Ishikawa (cell line): Measurements from ENCODE around the gene KCNK15.

Experiments used
- CEBPB ChIP-seq: IDR thresholded peaks from 2 replicates; pipeline ENCODE4 v1.6.1; 2012
- CREB1 ChIP-seq: IDR thresholded peaks from 2 replicates; pipeline ENCODE4 v1.6.1; 2012; ENCODE audit warnings: low read depth
- EGR1 ChIP-seq: IDR thresholded peaks from 2 replicates; pipeline ENCODE4 v1.6.1; 2012
- EP300 ChIP-seq: IDR thresholded peaks from 2 replicates; pipeline ENCODE4 v1.6.1; 2012; ENCODE audit warnings: borderline replicate concordance
- FOXM1 ChIP-seq: IDR thresholded peaks from 2 replicates; pipeline ENCODE4 v1.6.1; 2012; ENCODE audit warnings: low read depth, borderline replicate concordance
- MAX ChIP-seq: IDR thresholded peaks from 2 replicates; pipeline ENCODE4 v1.6.1; 2012
- NFIC ChIP-seq: IDR thresholded peaks from 2 replicates; pipeline ENCODE4 v1.6.1; 2012
- RAD21 ChIP-seq: IDR thresholded peaks from 2 replicates; pipeline ENCODE4 v1.6.1; 2012; ENCODE audit warnings: low read depth
- REST ChIP-seq: IDR thresholded peaks from 2 replicates; pipeline ENCODE4 v1.6.1; 2012; ENCODE audit warnings: low read depth, mild to moderate bottlenecking
- TAF1 ChIP-seq: IDR thresholded peaks from 2 replicates; pipeline ENCODE4 v1.6.1; 2012; ENCODE audit warnings: low read depth, mild to moderate bottlenecking
- TCF12 ChIP-seq: IDR thresholded peaks from 2 replicates; pipeline ENCODE4 v1.6.1; 2012; ENCODE audit warnings: low read depth
- TEAD4 ChIP-seq: IDR thresholded peaks from 2 replicates; pipeline ENCODE4 v1.6.1; 2012
- USF1 ChIP-seq: IDR thresholded peaks from 2 replicates; pipeline ENCODE4 v1.6.1; 2012
- YY1 ChIP-seq: IDR thresholded peaks from 2 replicates; pipeline ENCODE4 v1.6.1; 2012; ENCODE audit warnings: low read depth
- ZBTB7A ChIP-seq: IDR thresholded peaks from 2 replicates; pipeline ENCODE4 v1.6.1; 2012; ENCODE audit warnings: low read depth

The KCNK15 gene

GRCh38 chr20:44709380-44709779, 36.3 kb upstream of the KCNK15 start:
- TF ChIP-seq CEBPB: no peak
- TF ChIP-seq EP300: no peak
- TF ChIP-seq YY1: no peak
- TF ChIP-seq CREB1: no peak
- no peak for TF ChIP-seq EGR1
- no peak for TF ChIP-seq REST
- TF ChIP-seq NFIC: no peak
- TF ChIP-seq ZBTB7A: no peak
- no peak for TF ChIP-seq RAD21
- TF ChIP-seq TAF1: no peak
- no peak for TF ChIP-seq TCF12
- no peak for TF ChIP-seq TEAD4
- no peak for TF ChIP-seq MAX

GRCh38 chr20:44709797-44710196, 35.9 kb upstream of the KCNK15 start:
- TF ChIP-seq EGR1 (no peak), ZBTB7A (no peak), CREB1 (no peak), RAD21 (no peak), REST (no peak), FOXM1 (no peak), NFIC (no peak), YY1 (no peak), EP300 (no peak), TEAD4 (no peak), TAF1 (no peak)

GRCh38 chr20:44711237-44711636, 34.4 kb upstream of the KCNK15 start:
- TF ChIP-seq CREB1 (no peak), TAF1 (no peak), YY1 (no peak), REST (no peak), CEBPB (no peak), EGR1 (no peak), TEAD4 (no peak), RAD21 (no peak), FOXM1 (no peak), USF1 (no peak), MAX (no peak), ZBTB7A (no peak)

- no peak for TF ChIP-seq EP300
- TF ChIP-seq TAF1: no peak
- TF ChIP-seq REST: no peak
- TF ChIP-seq FOXM1: no peak
- no peak for TF ChIP-seq CEBPB
Measured at GRCh38 chr20:44714102-44714700, 31.5 kb upstream of the KCNK15 start.
